GM12801 (cell line): ENCODE measurements around the gene XPNPEP2.

Experiments used
- TF ChIP-seq, protein P1 (sequence below): IDR thresholded peaks from one replicate; pipeline ENCODE4 v1.5.1; 2011; ENCODE audit warnings: control low read depth; ENCODE audit not compliant: insufficient read length; ENCODE audit errors: extremely low read depth

XPNPEP2 gene

DNA sequence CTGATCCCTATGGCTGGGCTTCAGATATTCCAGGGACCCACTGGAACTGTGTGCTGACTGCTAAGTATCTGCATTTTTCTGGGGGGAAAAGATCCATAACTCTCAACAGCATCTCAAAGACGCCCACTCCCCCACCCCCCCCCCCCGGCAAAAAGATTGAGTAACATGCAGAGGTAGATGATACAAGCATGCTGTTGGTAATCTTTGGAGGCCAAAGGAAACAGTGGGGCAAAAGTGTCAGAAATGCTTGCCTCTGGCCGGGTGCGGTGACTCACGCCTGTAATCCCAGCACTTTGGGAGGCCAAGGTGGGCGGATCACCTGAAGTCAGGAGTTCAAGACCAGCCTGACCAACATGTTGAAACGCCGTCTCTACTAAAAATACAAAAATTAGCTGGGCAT is 12.2 kb downstream of the XPNPEP2 start:
- TF ChIP-seq, protein P1, sequence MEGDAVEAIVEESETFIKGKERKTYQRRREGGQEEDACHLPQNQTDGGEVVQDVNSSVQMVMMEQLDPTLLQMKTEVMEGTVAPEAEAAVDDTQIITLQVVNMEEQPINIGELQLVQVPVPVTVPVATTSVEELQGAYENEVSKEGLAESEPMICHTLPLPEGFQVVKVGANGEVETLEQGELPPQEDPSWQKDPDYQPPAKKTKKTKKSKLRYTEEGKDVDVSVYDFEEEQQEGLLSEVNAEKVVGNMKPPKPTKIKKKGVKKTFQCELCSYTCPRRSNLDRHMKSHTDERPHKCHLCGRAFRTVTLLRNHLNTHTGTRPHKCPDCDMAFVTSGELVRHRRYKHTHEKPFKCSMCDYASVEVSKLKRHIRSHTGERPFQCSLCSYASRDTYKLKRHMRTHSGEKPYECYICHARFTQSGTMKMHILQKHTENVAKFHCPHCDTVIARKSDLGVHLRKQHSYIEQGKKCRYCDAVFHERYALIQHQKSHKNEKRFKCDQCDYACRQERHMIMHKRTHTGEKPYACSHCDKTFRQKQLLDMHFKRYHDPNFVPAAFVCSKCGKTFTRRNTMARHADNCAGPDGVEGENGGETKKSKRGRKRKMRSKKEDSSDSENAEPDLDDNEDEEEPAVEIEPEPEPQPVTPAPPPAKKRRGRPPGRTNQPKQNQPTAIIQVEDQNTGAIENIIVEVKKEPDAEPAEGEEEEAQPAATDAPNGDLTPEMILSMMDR = no peak

- TF ChIP-seq, protein P1 = no peak
Measured at GRCh38 chrX:129754056-129755024, 15.6 kb downstream of the XPNPEP2 start.

GRCh38 chrX:129755779-129756650 is 17.2 kb downstream of the XPNPEP2 start:
- TF ChIP-seq, protein P1 = no peak

DNA sequence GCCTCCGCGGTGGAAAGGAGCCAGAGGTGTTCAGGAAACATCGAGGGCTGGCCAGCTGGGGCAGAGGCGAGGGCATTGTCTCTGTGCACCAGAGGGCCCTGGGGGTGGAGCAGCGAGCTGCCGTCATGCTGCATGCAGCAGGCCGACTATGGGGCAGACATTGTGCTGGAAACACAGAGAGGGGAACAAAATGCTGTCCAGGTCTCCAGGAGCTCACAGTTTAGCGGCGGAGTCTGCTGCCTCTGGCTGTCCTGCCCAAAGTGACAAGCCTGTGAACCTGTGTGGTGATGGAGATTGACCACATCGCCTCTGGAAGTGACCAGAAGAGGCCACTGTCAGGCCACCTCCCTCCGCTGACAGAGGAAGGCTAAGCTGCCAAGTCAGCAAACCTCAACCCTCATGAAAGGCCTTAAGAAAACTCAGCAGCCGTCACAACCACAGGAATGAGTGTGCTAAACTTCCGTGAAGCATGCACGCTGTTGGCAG is 20.8 kb downstream of the XPNPEP2 start:
- TF ChIP-seq, protein P1 = no peak

DNA sequence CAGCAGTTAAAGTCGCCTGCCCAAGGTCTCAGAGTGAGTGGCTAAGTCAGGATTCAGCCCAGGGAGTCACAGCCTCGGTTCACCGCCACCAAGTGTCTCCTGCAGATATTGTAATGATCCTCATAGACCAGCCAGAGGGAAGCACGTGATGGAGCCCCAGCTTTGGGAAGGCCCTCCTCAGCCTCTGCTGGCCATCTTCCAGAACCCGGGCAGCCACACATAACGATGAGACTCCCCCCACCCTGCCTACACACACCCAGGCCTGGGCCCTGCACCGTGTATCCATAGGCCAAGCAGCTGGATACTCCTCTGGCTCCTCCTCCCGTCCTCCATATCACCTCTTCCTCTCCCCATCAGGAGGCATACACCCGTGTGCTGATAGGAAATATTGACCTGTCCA is 21.4 kb downstream of the XPNPEP2 start:
- TF ChIP-seq, protein P1 = no peak

DNA sequence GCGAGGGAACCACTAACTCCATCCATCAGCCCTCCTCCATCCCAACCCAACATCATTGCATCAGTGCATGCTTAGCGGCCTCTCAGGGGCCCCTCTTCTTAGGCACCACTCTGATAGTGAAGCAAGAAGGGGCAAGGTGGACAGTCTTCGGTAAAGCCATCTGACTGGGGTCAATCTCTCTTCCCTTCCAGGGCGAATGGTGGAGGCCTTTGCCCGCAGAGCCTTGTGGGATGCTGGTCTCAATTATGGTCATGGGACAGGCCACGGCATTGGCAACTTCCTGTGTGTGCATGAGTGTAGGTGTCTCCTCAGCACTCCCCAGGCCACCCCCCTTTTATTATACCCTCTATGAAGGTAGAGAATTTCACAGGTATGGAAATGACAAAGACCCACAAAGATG is 22.2 kb downstream of the XPNPEP2 start:
- TF ChIP-seq, protein P1 = no peak

- TF ChIP-seq, protein P1 = no peak
Measured at GRCh38 chrX:129761596-129761995, 22.8 kb downstream of the XPNPEP2 start.
